ENCODE data around the gene CFAP74. TPM values are rescaled to one million over a fixed set of nuclear protein-coding genes. Genes with fewer than 3 reads are reported as not detected.
"Not testable (repeated sequence)": the region's sequence is repeated elsewhere in the genome, so short reads cannot be mapped to it uniquely, and the experiment has no call there.

The CFAP74 gene
- total RNA-seq, 1 donor from 2014 or later, result not detected

GRCh38 chr1:1891349-1892078 lies 112.1 kb downstream of the CFAP74 start:
- H3K36me3 Mint-ChIP-seq (ENCODE audit: unreplicated experiment), result no peaks in the 10 kb centered on the region
- H3K27ac Mint-ChIP-seq (ENCODE audit: unreplicated experiment), result peak overlapping the region; percentile 83
- DNase-seq (ENCODE audit: extremely low spot score, unreplicated experiment), result peak; percentile 89
- H3K9me3 Mint-ChIP-seq (ENCODE audit: unreplicated experiment), result no peaks in the 10 kb centered on the region
- TF ChIP-seq, protein P1, sequence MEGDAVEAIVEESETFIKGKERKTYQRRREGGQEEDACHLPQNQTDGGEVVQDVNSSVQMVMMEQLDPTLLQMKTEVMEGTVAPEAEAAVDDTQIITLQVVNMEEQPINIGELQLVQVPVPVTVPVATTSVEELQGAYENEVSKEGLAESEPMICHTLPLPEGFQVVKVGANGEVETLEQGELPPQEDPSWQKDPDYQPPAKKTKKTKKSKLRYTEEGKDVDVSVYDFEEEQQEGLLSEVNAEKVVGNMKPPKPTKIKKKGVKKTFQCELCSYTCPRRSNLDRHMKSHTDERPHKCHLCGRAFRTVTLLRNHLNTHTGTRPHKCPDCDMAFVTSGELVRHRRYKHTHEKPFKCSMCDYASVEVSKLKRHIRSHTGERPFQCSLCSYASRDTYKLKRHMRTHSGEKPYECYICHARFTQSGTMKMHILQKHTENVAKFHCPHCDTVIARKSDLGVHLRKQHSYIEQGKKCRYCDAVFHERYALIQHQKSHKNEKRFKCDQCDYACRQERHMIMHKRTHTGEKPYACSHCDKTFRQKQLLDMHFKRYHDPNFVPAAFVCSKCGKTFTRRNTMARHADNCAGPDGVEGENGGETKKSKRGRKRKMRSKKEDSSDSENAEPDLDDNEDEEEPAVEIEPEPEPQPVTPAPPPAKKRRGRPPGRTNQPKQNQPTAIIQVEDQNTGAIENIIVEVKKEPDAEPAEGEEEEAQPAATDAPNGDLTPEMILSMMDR (IDR thresholded peaks at IDR 0.05), result no peak
- peaks cover 40% of the 10 kb centered on the region for H3K4me1 Mint-ChIP-seq (ENCODE audit: unreplicated experiment)
- no peaks in the 10 kb centered on the region for H3K27me3 Mint-ChIP-seq (ENCODE audit: unreplicated experiment)
- H3K4me3 Mint-ChIP-seq (ENCODE audit: unreplicated experiment), result peak overlapping the region; percentile 77

GRCh38 chr1:1890506-1891348 lies 112.9 kb downstream of the CFAP74 start, which contains the start of gene GNB1:
Gene GNB1 (minus strand): TSS chr1:1891087. CDS start chr1:1825453, 65,634 bp downstream.
- Mint-ChIP-seq H3K27me3 (ENCODE audit: unreplicated experiment) (no peaks in the 10 kb centered on the region), H3K4me3 (ENCODE audit: unreplicated experiment) (peak within 1 kb of the TSS; percentile 86), H3K9me3 (ENCODE audit: unreplicated experiment) (no peaks in the 10 kb centered on the region), H3K27ac (ENCODE audit: unreplicated experiment) (peak within 1 kb of the TSS; percentile 83), H3K4me1 (ENCODE audit: unreplicated experiment) (peaks cover 45% of the 10 kb centered on the region), H3K36me3 (ENCODE audit: unreplicated experiment) (no peaks in the 10 kb centered on the region)
- DNase-seq (ENCODE audit: extremely low spot score, unreplicated experiment), result peak; percentile 97
- TF ChIP-seq, protein P1 (IDR thresholded peaks at IDR 0.05), result no peak

GRCh38 chr1:1889847-1890505 lies 113.6 kb downstream of the CFAP74 start:
- Mint-ChIP-seq H3K4me3 (ENCODE audit: unreplicated experiment) (peak overlapping the region; percentile 86), H3K9me3 (ENCODE audit: unreplicated experiment) (no peaks in the 10 kb centered on the region), H3K36me3 (ENCODE audit: unreplicated experiment) (no peaks in the 10 kb centered on the region), H3K27me3 (ENCODE audit: unreplicated experiment) (no peaks in the 10 kb centered on the region), H3K4me1 (ENCODE audit: unreplicated experiment) (peaks cover 45% of the 10 kb centered on the region), H3K27ac (ENCODE audit: unreplicated experiment) (peak overlapping the region; percentile 77)
- TF ChIP-seq, protein P1 (IDR thresholded peaks at IDR 0.05), result no peak
- no peak for DNase-seq (ENCODE audit: extremely low spot score, unreplicated experiment)

DNA sequence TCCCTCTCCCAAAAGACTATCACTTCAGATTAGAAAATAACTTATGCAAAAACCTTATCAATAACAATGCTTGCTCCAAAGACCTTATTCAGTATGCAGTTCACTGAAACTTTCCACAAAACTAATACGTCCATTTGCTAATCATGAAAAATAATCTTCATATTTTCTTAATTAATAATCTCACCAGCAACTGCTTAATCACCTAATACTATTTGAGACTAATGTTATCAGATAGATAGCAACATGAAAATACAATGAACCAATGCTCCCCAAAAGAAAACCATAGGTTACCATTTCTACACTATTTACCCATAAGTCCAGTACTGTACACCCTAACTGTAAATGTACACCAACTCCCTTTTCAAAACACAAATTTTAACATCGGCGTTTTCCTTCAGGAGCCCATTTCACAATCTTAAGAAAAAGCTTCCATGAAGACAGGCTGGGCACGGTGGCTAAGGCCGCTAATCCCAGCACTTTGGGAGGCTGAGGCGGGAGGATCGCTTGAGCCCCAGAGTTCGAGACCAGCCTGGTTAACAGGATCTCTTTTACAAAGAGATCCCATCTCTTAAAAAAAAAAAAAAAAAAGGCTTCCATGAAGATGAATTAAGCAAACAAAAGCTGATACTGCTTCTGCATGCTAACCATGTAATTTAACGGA lies 114.4 kb downstream of the CFAP74 start:
- no peak for DNase-seq (ENCODE audit: extremely low spot score, unreplicated experiment)
- no peaks in the 10 kb centered on the region for H3K27me3 Mint-ChIP-seq (ENCODE audit: unreplicated experiment)
- peak overlapping the region; percentile 77 for H3K27ac Mint-ChIP-seq (ENCODE audit: unreplicated experiment)
- H3K4me1 Mint-ChIP-seq (ENCODE audit: unreplicated experiment), result peaks cover 40% of the 10 kb centered on the region
- H3K4me3 Mint-ChIP-seq (ENCODE audit: unreplicated experiment), result peak overlapping the region; percentile 86
- H3K36me3 Mint-ChIP-seq (ENCODE audit: unreplicated experiment), result no peaks in the 10 kb centered on the region
- H3K9me3 Mint-ChIP-seq (ENCODE audit: unreplicated experiment), result no peaks in the 10 kb centered on the region
- TF ChIP-seq, protein P1 (IDR thresholded peaks at IDR 0.05), result no peak

- H3K9me3 Mint-ChIP-seq (ENCODE audit: unreplicated experiment); H3K36me3 Mint-ChIP-seq (ENCODE audit: unreplicated experiment); H3K27me3 Mint-ChIP-seq (ENCODE audit: unreplicated experiment); H3K4me3 Mint-ChIP-seq (ENCODE audit: unreplicated experiment); DNase-seq (ENCODE audit: extremely low spot score, unreplicated experiment): not testable (repeated sequence)
- Mint-ChIP-seq H3K4me1 (ENCODE audit: unreplicated experiment) (peaks cover 61% of the 10 kb centered on the region), H3K27ac (ENCODE audit: unreplicated experiment) (peak overlapping the region; percentile 76)
Observed at GRCh38 chr1:1883890-1884289, 119.7 kb downstream of the CFAP74 start.
